MV-4-11 (cell line): ENCODE data around the gene CHPT1.

Source experiments
- DNase-seq: peaks from one replicate; lab custom pipeline; 2025; lab: John Stamatoyannopoulos, UW

CHPT1 gene

GRCh38 chr12:101685092-101685491 lies 12.3 kb upstream of the CHPT1 start:
- no peak for DNase-seq

- DNase-seq: no peak
Measured at GRCh38 chr12:101686176-101686575, 11.3 kb upstream of the CHPT1 start.

DNA sequence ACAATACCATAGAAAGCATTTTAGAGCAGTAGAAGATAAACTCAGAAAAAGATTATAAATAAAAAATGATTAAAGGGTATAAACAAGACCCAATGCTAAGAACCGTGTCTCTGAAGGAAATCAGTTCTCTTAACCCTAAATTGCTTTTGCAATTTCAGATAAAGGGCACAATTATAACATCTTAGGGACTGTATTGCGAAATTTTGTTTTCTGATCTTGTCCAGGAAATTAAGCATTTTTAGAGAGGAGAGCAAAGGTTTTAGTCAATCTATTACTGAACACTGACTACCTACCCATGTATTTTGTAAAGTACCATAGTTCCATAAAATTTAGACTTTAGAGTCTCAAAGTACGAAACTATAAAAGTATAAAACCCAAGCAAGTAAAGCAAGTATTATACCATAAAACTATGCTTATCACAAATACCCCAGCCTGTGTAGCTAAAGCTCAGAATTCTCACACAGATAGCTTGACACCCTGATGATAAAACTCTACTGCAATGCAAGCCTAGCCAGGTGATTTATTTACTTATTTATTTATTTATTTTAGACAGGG lies 6.8 kb upstream of the CHPT1 start:
- no peak for DNase-seq

GRCh38 chr12:101691503-101692096 lies 5.8 kb upstream of the CHPT1 start:
- no peak for DNase-seq

DNA sequence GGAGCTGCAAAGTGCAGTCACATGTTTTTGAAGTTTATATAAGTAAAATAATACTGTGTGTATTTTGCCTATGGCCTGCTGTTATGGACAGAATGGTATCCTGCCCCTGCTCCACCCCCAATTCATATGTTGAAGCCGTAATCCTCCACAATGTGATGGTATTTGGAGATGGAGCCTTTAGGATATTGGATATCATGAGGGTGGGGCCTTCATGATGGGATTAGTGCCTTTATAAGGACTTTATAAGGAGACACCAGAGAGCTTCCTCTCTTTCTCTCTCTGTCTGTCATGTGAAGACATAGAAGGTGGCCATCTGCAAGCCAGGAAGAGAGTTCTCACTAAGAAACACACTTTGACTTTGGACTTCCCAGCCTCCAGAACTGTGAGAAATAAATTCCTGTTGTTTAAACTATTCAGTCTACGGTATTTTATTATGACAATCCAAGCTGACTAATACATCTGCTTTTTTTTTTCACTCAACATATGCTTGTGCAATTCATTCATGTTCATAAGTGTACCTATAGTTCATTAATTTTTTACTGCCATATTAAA lies 3.1 kb upstream of the CHPT1 start:
- no peak for DNase-seq

- DNase-seq: no peak
Measured at GRCh38 chr12:101694986-101695385, 2.5 kb upstream of the CHPT1 start.

DNA sequence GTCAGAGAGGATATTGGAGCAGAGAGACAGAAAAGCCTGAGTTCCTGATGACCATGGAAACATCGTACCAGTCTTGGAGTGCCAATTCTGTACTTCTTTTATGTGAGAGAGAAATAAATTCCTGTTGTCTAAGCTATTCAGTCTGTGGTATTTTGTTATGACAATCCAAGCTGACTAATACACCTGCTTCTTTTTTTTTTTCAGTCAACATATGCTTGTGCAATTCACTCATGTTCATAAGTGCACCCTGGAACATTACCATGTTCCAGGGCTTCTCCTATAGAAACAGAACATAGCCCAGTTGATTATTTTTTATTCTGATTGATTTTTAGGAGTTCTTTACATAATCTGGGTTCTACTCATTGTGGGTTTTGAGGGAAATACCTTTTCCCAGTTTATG lies 1.7 kb upstream of the CHPT1 start:
- no peak for DNase-seq

DNA sequence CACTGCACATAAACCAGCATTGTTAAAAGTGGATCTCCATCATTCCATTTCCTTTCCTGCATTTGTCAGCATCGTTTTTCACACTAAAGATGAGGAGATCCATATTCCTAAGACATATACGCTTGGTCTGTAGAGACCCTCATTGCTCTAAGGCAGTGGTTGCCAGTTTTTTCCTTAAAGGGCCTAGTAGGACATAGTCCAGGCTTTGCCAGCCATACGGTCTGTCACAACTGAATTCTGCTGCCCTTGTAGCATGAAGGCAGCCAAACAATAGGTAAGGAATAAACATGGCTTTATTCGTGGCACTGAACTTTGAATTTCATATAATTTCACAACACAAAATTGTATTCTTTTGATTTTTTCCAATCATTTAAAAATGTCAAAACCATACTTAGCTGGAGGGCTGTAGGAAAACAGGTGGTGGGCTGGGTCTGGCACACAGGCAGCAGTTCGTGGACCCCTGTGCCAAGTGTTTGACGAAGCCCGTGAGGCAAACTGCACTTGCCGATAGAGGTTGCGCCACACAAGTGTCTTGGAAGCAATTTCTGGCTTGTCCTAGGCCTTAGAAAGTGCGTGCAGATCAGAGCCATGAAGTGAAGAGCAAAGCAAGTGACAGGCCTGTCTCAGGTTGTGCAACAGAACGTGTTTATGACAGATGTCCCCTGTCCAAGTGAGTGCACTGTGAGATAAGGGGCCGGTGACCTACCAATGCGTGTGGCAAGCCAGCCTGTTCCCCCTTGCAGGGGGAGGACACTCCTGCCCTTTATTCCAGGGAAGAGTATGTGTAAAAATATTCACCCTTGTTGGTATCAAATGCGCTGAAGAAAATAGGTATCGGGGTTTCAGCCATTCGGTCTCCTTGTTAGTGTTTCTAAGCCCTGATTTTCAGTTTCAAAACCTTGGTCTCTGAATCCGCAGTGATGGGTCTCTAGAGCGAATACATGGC lies 916 bp upstream of the CHPT1 start:
- DNase-seq: peak; percentile 40

- DNase-seq: no peak
Measured at GRCh38 chr12:101697930-101698799, 725 bp downstream of the CHPT1 start.

DNA sequence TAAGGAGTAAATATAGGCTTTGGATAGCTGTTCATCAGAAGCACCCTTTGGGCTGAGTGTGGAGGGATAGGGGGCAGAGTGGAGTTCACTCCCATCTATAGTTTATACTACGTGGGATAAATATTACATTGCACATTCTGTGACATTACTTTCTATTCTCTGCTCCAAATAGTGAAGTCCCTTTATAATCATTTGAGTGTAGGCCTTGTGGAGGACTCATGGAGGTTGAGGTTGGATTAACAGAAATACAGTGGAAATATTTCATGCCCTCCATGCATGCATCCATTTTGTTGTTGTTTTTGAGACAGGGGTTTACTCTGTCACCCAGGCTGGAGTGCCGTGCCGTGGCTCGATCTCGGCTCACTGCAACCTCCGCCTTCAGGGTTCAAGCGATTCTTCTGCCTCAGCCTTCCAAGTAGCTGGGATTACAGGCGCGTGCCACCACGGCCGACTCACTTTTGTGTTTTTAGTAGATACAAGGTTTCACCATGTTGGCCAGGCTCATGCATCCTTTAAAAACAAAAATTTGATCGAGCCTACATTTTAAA lies 1.4 kb downstream of the CHPT1 start:
- DNase-seq: no peak

GRCh38 chr12:101700299-101700820 lies 2.9 kb downstream of the CHPT1 start:
- no peak for DNase-seq

- no peak for DNase-seq
Measured at GRCh38 chr12:101703487-101703886, 6.0 kb downstream of the CHPT1 start.

DNA sequence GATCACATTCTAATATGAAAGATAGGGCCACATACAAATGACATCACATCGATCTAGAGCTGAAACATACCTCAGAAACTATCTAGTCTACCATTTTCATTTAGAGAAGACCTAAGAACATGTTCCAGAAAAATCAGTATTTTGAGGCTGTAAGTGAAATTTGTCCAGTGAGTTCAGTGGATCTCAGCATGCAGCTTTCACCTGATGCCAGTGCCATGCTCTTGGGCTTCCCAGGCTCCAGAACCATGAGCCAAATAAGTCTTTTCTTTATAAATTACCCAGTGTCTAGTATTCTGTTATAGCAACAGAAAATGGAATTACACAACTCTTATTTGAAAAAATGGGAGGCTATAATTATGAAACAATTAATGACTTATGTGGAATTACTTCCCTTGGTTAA lies 9.0 kb downstream of the CHPT1 start:
- DNase-seq: no peak

DNA sequence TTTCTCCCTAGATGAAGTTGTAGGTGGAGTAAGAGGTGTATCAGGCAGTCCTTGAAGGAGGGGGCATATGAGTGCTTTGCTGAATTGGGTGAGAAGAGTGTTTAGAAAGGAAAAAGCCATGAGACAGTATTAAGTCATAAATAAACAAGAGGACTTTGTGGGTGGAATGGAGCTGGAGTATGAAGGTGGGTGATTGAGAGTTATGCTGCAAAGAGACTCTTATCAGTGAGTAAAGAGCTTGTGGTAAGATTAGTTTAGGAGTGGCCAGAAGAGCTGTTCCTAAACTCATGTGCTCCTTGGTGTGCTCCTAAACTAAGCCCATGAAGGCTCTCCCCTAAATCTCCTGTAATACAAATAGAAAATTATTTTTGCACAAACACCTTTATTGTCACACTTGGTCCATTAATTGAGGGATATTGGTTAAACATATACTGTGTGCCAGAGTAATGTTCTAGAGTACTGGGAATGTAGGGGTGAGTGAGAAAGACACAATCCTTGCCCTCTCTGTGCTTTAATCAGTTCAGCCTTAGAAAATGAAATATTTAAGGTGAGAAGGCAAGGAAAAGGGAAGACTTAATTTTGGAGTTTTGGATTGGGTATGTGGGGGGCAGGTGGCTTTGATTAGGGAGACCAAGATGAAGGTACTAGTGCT lies 9.8 kb downstream of the CHPT1 start:
- no peak for DNase-seq

GRCh38 chr12:101710288-101710687 lies 12.8 kb downstream of the CHPT1 start:
- DNase-seq: no peak

DNA sequence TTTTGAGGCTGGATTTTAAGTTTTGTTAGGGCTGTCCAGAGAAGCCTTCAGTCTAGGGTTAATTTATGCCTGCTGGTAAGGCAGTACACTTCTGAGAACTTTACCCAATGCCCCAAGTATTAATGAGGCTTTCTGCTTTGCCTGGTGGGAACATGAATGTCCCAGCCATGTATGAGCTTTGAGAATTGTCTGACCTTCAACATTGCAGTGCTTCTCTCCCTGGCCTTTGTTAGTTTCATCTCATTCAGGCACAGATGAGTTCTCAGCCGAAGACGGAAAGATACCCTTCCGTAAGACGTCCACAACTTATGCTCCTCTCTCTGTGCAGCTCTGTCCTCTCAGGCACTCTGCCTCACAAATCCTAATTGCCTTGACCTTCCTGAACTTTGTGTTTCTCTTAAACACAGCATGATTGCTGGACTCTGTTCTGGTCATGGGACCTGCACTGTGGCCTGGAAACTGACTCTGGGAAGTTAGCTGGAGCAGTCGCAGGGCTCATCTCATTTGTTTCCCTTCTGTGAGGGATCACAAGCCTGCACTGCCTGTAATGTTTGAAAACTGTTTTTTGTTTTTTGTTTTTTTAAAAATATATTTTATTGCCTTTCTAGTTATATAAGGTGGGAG lies 15.7 kb downstream of the CHPT1 start:
- no peak for DNase-seq

DNA sequence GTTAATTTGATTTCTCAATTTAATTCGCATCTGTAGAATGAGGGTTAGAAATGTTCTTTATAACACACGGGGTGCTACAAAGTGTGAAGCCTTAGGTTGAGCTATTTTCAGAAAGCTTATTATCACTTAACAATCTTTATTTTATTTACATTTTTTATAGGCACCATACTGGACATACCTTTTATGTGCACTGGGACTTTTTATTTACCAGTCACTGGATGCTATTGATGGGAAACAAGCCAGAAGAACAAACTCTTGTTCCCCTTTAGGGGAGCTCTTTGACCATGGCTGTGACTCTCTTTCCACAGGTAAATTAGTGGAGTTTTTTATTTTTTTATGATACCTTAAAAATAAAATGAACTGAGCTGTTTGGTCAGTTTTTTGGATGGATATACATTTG lies 16.5 kb downstream of the CHPT1 start:
- DNase-seq: no peak

DNA sequence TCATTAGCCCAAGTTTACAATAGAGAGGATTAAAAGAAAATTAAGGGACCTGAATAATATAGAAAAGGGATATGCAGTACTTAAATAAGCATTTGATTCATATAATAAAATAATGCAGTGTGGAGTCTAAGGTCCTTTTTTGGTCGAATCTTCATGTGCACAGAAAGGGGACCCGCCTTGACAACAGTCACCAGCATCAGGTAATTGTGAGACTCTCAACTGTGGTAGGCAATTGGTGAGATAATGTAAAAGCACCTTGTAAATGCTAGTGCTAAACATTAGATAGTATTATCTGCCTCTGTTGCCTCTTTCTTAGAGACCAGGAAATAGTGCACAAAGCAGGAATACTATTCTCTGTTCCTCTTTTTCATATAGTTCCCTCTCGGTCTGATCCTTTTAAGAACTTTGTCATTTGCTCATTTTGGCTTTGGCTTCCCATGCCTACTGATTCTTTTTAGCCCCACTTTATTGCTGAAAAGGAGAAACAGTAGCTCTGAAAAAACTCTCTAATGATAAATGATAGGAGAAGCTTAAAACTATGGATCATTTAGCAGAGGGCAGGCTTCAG lies 17.5 kb downstream of the CHPT1 start:
- DNase-seq: peak; percentile 52

- DNase-seq: no peak
Measured at GRCh38 chr12:101719566-101719965, 22.1 kb downstream of the CHPT1 start.

DNA sequence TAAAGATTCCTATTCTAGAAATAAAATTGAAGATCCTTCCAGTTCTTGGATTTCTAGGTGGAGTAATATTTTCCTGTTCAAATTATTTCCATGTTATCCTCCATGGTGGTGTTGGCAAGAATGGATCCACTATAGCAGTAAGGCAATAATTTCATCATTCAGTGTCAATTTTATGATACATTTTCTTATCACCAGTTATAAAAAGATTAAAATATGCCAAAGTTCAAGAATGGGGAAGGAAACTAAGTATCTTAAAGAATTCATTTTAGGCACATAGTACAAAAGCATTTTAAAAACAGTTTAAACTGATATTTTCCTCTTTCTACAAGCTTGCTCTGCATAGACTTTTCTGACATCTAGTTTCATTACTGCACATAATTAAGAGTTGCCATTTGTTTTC lies 22.7 kb downstream of the CHPT1 start:
- DNase-seq: no peak
